SU-DHL-6 (cell line): ENCODE data around the gene NPBWR2.

Experiments
- H2AFZ ChIP-seq: fragments of 200-600 bp; sonication (generic); 2 replicates; pipeline ENCODE4 v1.6.1; 2014; ENCODE audit warnings: low read depth, mild to moderate bottlenecking, moderate library complexity, mixed read lengths, antibody characterized with exemption, low read length; ENCODE audit not compliant: severe bottlenecking
- H3F3A ChIP-seq: fragments of 200-600 bp; shearing (Covaris generic); 2 replicates; pipeline ENCODE4 v1.6.0; 2016; ENCODE audit warnings: antibody characterized with exemption, mild to moderate bottlenecking; ENCODE audit not compliant: insufficient read depth
- H3K27ac ChIP-seq: fragments of 200-600 bp; sonication (generic); 2 replicates; pipeline ENCODE4 v1.5.1; 2016; ENCODE audit warnings: low read depth, mild to moderate bottlenecking, low read length, moderate library complexity, mixed read lengths
- H3K27me3 ChIP-seq: fragments of 200-600 bp; sonication (generic), shearing (Covaris generic); 2 replicates; pipeline ENCODE4 v1.6.0; 2014; ENCODE audit warnings: mild to moderate bottlenecking, low read length
- H3K36me3 ChIP-seq: fragments of 200-600 bp; sonication (generic); 2 replicates; pipeline ENCODE4 v1.6.1; 2014; ENCODE audit warnings: mild to moderate bottlenecking, low read length, mixed read lengths
- H3K4me2 ChIP-seq: fragments of 300-600, 200-600 bp; shearing (Covaris generic), sonication (generic); 2 replicates; pipeline ENCODE4 v1.6.0; 2014; ENCODE audit warnings: low read length, low read depth, mild to moderate bottlenecking; ENCODE audit not compliant: poor library complexity, severe bottlenecking
- H3K4me3 ChIP-seq: fragments of 200-600 bp; sonication (generic); 2 replicates; pipeline ENCODE4 v1.5.1; 2014; ENCODE audit warnings: antibody characterized with exemption, low read length, mild to moderate bottlenecking, mixed read lengths; ENCODE audit not compliant: insufficient read depth, poor library complexity, severe bottlenecking
- H3K79me2 ChIP-seq: fragments of 200-600 bp; sonication (generic); 2 replicates; pipeline ENCODE4 v1.6.1; 2014; ENCODE audit warnings: mild to moderate bottlenecking, low read length, moderate library complexity; ENCODE audit not compliant: insufficient read depth
- H3K9ac ChIP-seq: fragments of 200-600 bp; sonication (generic); 2 replicates; pipeline ENCODE4 v1.7.0; 2014; ENCODE audit warnings: mild to moderate bottlenecking, low read length
- H3K9me2 ChIP-seq: fragments of 200-600 bp; sonication (generic); replicated peaks from 2 replicates; pipeline ENCODE4 v1.6.1; 2014; ENCODE audit warnings: low read length; ENCODE audit not compliant: insufficient read depth
- H3K9me3 ChIP-seq: fragments of 200-600 bp; sonication (generic); 2 replicates; pipeline ENCODE4 v1.6.1; 2014; ENCODE audit warnings: low read length, mixed read lengths; ENCODE audit not compliant: insufficient read depth
- H4K20me1 ChIP-seq: fragments of 200-600 bp; sonication (generic); 2 replicates; pipeline ENCODE4 v1.6.1; 2014; ENCODE audit warnings: low read depth, mild to moderate bottlenecking, antibody characterized with exemption, low read length, moderate library complexity, mixed read lengths
- CTCF ChIP-seq: fragments of 200-600 bp; sonication (generic); IDR thresholded peaks from one replicate; pipeline ENCODE4 v1.5.1; 2017; ENCODE audit warnings: antibody characterized with exemption, mild to moderate bottlenecking, low read length, moderate library complexity; ENCODE audit not compliant: insufficient read depth, poor library complexity, severe bottlenecking
- EZH2phosphoT487 ChIP-seq: fragments of 200-600 bp; sonication (generic), shearing (Covaris generic); conservative IDR thresholded peaks from 2 replicates; pipeline ENCODE4 v1.6.1; 2018; ENCODE audit warnings: mild to moderate bottlenecking, antibody characterized with exemption, low read length, moderate library complexity, mixed read lengths

NPBWR2 gene

DNA sequence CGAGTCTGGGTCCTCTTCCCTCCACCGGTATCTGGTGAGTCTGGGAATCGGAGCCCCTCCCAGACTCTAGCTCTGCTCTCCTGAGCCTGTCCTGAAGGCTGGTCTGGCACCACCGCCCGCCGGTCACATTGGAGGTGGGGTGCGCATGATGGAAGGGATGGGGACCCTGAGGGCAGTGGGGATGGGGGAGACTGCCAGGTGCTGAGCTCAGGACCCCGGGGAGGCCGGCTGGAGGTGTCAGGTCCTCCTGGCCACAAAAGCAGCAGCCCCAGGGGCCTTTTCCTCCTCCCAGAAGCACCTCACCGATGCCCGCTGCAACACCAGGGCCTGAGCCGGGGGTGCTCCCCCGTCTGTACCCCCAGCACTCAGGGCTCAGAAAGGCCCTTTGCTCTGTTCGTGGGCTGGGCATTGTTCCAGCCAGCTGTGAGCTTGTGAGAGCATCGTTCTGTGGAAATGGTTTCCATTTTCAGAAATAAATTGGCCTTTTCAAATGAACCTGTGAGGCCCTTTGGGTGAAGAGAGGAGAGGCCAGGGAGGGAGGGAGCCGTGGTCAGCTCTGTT is 2.5 kb upstream of the NPBWR2 start:
- no peak overlapping the region for H3K27ac ChIP-seq

GRCh38 chr20:64108731-64109681 is 1.6 kb upstream of the NPBWR2 start:
- no peak overlapping the region for H3K9ac ChIP-seq
- no peaks in the 10 kb centered on the region for H3K27me3 ChIP-seq
- no peak overlapping the region for H3K27ac ChIP-seq
- H3K79me2 ChIP-seq, result no peaks in the 10 kb centered on the region
- no peak overlapping the region for H3K4me3 ChIP-seq
- no peaks in the 10 kb centered on the region for H4K20me1 ChIP-seq
- no peak for TF ChIP-seq CTCF
- TF ChIP-seq EZH2phosphoT487, result no peak
- H3K4me2 ChIP-seq, result no peak overlapping the region
- H3K9me3 ChIP-seq, result no peaks in the 10 kb centered on the region
- no peaks in the 10 kb centered on the region for H3F3A ChIP-seq
- H3K9me2 ChIP-seq, result no peaks in the 10 kb centered on the region
- H3K36me3 ChIP-seq, result no peaks in the 10 kb centered on the region
- no peak overlapping the region for H2AFZ ChIP-seq

More for the DNA sequence above, 2.5 kb upstream of the NPBWR2 start:
- Histone ChIP-seq H3K36me3 (no peaks in the 10 kb centered on the region), H3F3A (no peaks in the 10 kb centered on the region), H3K79me2 (no peaks in the 10 kb centered on the region), H4K20me1 (no peaks in the 10 kb centered on the region), H3K9me3 (no peaks in the 10 kb centered on the region), H3K4me2 (no peak overlapping the region), H3K9me2 (no peaks in the 10 kb centered on the region), H3K9ac (no peak overlapping the region), H2AFZ (no peak overlapping the region), H3K27me3 (no peaks in the 10 kb centered on the region), H3K4me3 (no peak overlapping the region)
- TF ChIP-seq CTCF, result no peak
- no peak for TF ChIP-seq EZH2phosphoT487

GRCh38 chr20:64107736-64108457 is 532 bp upstream of the NPBWR2 start:
- Histone ChIP-seq H3K4me3 (no peak overlapping the region), H3K36me3 (no peaks in the 10 kb centered on the region), H3K27ac (no peak overlapping the region), H3F3A (no peaks in the 10 kb centered on the region), H3K9me2 (no peaks in the 10 kb centered on the region), H2AFZ (no peak overlapping the region), H3K4me2 (no peak overlapping the region), H4K20me1 (no peaks in the 10 kb centered on the region), H3K79me2 (no peaks in the 10 kb centered on the region), H3K9me3 (no peaks in the 10 kb centered on the region), H3K9ac (no peak overlapping the region), H3K27me3 (no peaks in the 10 kb centered on the region)
- no peak for TF ChIP-seq CTCF
- no peak for TF ChIP-seq EZH2phosphoT487
